CD8-positive, alpha-beta memory T cell (primary cell): ENCODE data around the gene TTC21A. TPM values are rescaled to one million over a fixed set of nuclear protein-coding genes. Genes with fewer than 3 reads are reported as not detected.

ENCODE experiments used
- CTCF ChIA-PET: fragments of 350-600 bp; sonication (Branson Sonifier 250); formaldehyde crosslinking; loops from one replicate; lab custom pipeline; 2021; ENCODE audit warnings: antibody characterized with exemption; lab: Charles Lee
- POLR2A ChIA-PET: fragments of 350-600 bp; sonication (Branson Sonifier 250); formaldehyde crosslinking; loops from one replicate; lab custom pipeline; 2021; ENCODE audit warnings: antibody characterized with exemption; lab: Charles Lee
- DNase-seq, 5 donors: peaks; one replicate each; pipeline versions ENCODE4 v3.0.0 to v3.0.0-alpha.2; 2020 to 2022; ENCODE audit warnings: mixed read lengths in 1 of 5
- H3K27ac ChIP-seq: one replicate; pipeline ENCODE4 v1.7.0; 2013; ENCODE audit warnings: low read depth, mild to moderate bottlenecking, low read length, moderate library complexity
- H3K27me3 ChIP-seq: 2 replicates; pipeline ENCODE4 v1.7.0; 2013; ENCODE audit warnings: low read length, mild to moderate bottlenecking; ENCODE audit not compliant: insufficient read depth, poor library complexity, severe bottlenecking
- H3K36me3 ChIP-seq: 2 replicates; pipeline ENCODE4 v1.7.0; 2013; ENCODE audit warnings: mild to moderate bottlenecking, low read length, moderate library complexity; ENCODE audit not compliant: insufficient read depth
- H3K4me1 ChIP-seq: 2 replicates; pipeline ENCODE4 v1.7.0; 2013; ENCODE audit warnings: mild to moderate bottlenecking, low read length, moderate library complexity; ENCODE audit not compliant: insufficient read depth
- H3K4me3 ChIP-seq: 2 replicates; pipeline ENCODE4 v1.7.0; 2013; ENCODE audit warnings: mild to moderate bottlenecking, low read length
- H3K9me3 ChIP-seq: 2 replicates; pipeline ENCODE4 v1.7.0; 2013; ENCODE audit warnings: mild to moderate bottlenecking, low read length
- H3K27ac Mint-ChIP-seq, 8 donors: one replicate each; pipeline ENCODE4 v1.8.0; 2020 to 2021; ENCODE audit warnings: mixed read lengths in 8 of 8, mild to moderate bottlenecking in 6 of 8, inconsistent platforms in 3 of 8, moderate library complexity in 3 of 8
- H3K27me3 Mint-ChIP-seq, 2 donors: one replicate each; pipeline ENCODE4 v1.8.0; 2020 to 2021; ENCODE audit warnings: mixed read lengths in 2 of 2, mild to moderate bottlenecking in 1 of 2, moderate library complexity in 1 of 2
- H3K36me3 Mint-ChIP-seq, 3 donors: one replicate each; pipeline ENCODE4 v1.8.0; 2020 to 2021; ENCODE audit warnings: mixed read lengths in 3 of 3, inconsistent platforms in 1 of 3, mild to moderate bottlenecking in 1 of 3
- H3K4me1 Mint-ChIP-seq, 3 donors: one replicate each; pipeline ENCODE4 v1.8.0; 2020 to 2021; ENCODE audit warnings: mixed read lengths in 3 of 3, inconsistent platforms in 1 of 3, mild to moderate bottlenecking in 1 of 3
- H3K4me3 Mint-ChIP-seq, 7 donors: one replicate each; pipeline ENCODE4 v1.8.0; 2020 to 2021; ENCODE audit warnings: mixed read lengths in 7 of 7, mild to moderate bottlenecking in 6 of 7, moderate library complexity in 4 of 7, inconsistent platforms in 2 of 7
- H3K9me3 Mint-ChIP-seq, 5 donors: one replicate each; pipeline ENCODE4 v1.8.0; 2020 to 2022; ENCODE audit warnings: mixed read lengths in 5 of 5, mild to moderate bottlenecking in 3 of 5, moderate library complexity in 2 of 5, inconsistent platforms in 1 of 5
- polyA plus RNA-seq: library from polyadenylated mRNA; unstranded; fragments of 300-500 nt; fragmentation: Illumina TruSeq; gene quantifications from one replicate; pipeline ENCODE4 v1.2.3, GENCODE V29; 2021
- total RNA-seq, 2 experiments: library from RNA; stranded (reverse); gene quantifications; one replicate each; pipeline ENCODE4 v1.2.3, GENCODE V29; 2021

The TTC21A gene
- total and polyA plus RNA-seq, 3 experiments from 2014 or later = 0.67 to 1.1 (median 0.80) TPM

GRCh38 chr3:39088889-39089288, 18.6 kb upstream of the TTC21A start:
- ChIA-PET CTCF (interaction anchor here (1.2 to 1.7 kb wide), 2 partner anchors 200 to 289 kb away, joined by 3 to 4 read pairs; no protein-coding TSS in a partner anchor), POLR2A (no interaction called here)
- Mint-ChIP-seq H3K27me3 (no peaks in the 10 kb centered on the region), H3K27ac (peak overlapping the region in 3 of 8 donors; percentile 40 to 82 (median 74)), H3K9me3 (no peaks in the 10 kb centered on the region), H3K4me3 (no peak overlapping the region), H3K4me1 (no peaks in the 10 kb centered on the region), H3K36me3 (peaks cover 7 to 93% (median 35%) of the 10 kb centered on the region in 3 donors)
- H3K4me1 ChIP-seq = no peaks in the 10 kb centered on the region
- no peaks in the 10 kb centered on the region for H3K27me3 ChIP-seq
- no peak overlapping the region for H3K4me3 ChIP-seq
- H3K9me3 ChIP-seq = no peaks in the 10 kb centered on the region
- peaks cover 42% of the 10 kb centered on the region for H3K36me3 ChIP-seq
- no peak for DNase-seq
- no peak overlapping the region for H3K27ac ChIP-seq

DNA sequence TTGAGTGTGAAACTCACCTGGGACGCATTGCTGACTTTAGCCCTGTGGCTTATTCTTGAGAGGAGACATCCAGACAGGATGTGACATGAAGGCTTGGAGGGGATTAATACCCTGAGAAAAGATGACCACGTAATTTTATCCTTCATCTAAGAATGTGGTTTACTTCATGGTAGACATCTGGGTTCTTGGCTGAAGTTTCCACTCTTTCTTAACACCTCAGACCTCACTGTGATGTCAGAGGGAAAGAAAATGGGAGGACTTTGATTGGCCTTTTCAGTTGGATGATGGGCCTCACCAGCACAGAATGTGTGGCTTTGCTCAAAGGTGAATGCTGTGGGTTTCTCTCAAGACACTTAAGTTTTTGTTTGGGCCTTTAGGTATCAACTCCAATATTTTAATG, 16.6 kb upstream of the TTC21A start:
- no peak for DNase-seq
- H3K4me1 ChIP-seq = no peaks in the 10 kb centered on the region
- H3K36me3 Mint-ChIP-seq = peaks cover 4 to 98% (median 43%) of the 10 kb centered on the region in 3 donors
- no peaks in the 10 kb centered on the region for H3K9me3 ChIP-seq
- H3K27ac ChIP-seq = no peak overlapping the region
- ChIA-PET CTCF (interaction anchor here (1.2 kb wide), 1 partner anchor 197 kb away, joined by 3 read pairs; no protein-coding TSS in a partner anchor), POLR2A (no interaction called here)
- no peaks in the 10 kb centered on the region for H3K27me3 Mint-ChIP-seq
- peak overlapping the region in 3 of 8 donors; percentile 17 to 23 (median 17) for H3K27ac Mint-ChIP-seq
- no peak overlapping the region for H3K4me3 ChIP-seq
- H3K9me3 Mint-ChIP-seq = no peaks in the 10 kb centered on the region
- H3K4me1 Mint-ChIP-seq = no peaks in the 10 kb centered on the region
- no peak overlapping the region for H3K4me3 Mint-ChIP-seq
- no peaks in the 10 kb centered on the region for H3K27me3 ChIP-seq
- H3K36me3 ChIP-seq = peaks cover 50% of the 10 kb centered on the region

DNA sequence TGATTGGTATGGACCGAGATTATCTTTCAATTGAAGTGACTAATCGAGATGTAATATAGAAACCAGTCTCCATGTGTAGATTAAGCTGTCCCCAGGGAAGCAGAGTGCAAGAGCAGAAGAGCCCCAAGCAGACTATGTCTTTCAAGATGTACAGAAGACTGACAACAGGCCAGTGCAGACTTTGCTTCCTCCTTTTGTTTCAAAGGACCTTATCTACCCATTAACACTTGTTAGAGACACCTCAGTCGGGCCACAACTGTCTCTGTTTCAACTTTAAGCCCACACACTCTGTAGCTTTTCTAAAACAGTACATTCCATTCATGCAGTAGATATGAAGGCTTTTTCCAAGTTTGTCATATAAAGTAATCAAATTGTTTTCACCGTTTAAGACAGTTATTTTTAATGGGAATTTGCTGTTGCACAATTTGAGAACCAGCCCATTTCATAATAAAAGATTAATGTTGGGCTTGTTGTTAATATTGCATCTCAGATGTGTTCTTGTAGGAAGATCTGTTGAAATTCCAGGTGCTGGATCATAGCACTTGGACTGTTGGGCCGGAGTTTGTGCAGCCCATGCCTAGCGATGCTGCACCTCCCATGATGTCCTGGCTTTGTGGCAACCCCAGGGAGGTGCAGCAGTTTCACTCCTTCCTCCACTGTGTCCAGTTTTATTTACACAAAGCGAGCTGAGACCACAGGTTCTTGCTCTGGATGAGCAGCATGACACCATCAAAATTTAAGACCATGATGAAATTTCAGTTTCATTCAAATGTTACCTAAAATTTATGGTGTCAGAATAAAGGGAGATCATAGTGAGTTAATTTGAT, 12.4 kb upstream of the TTC21A start:
- peaks cover 4 to 93% (median 28%) of the 10 kb centered on the region in 3 donors for H3K36me3 Mint-ChIP-seq
- Histone ChIP-seq H3K4me1 (no peaks in the 10 kb centered on the region), H3K36me3 (peaks cover 39% of the 10 kb centered on the region), H3K27ac (no peak overlapping the region), H3K9me3 (no peaks in the 10 kb centered on the region), H3K27me3 (no peaks in the 10 kb centered on the region), H3K4me3 (no peak overlapping the region)
- CTCF ChIA-PET = interaction anchor here (1.7 to 4.8 kb wide), 2 partner anchors 11 to 193 kb away, joined by 4 to 15 read pairs; no protein-coding TSS in a partner anchor
- H3K9me3 Mint-ChIP-seq = no peaks in the 10 kb centered on the region
- H3K4me1 Mint-ChIP-seq = no peaks in the 10 kb centered on the region
- no peaks in the 10 kb centered on the region for H3K27me3 Mint-ChIP-seq
- POLR2A ChIA-PET = no interaction called here
- DNase-seq = no peak
- peak overlapping the region in 3 of 8 donors; percentile 26 to 41 (median 40) for H3K27ac Mint-ChIP-seq
- H3K4me3 Mint-ChIP-seq = no peak overlapping the region

GRCh38 chr3:39095778-39096177, 11.7 kb upstream of the TTC21A start:
- DNase-seq = no peak
- H3K4me3 ChIP-seq = no peak overlapping the region
- H3K9me3 ChIP-seq = no peaks in the 10 kb centered on the region
- POLR2A ChIA-PET = no interaction called here
- H3K4me1 ChIP-seq = no peaks in the 10 kb centered on the region
- no peaks in the 10 kb centered on the region for H3K27me3 Mint-ChIP-seq
- no peaks in the 10 kb centered on the region for H3K4me1 Mint-ChIP-seq
- H3K27me3 ChIP-seq = no peaks in the 10 kb centered on the region
- H3K4me3 Mint-ChIP-seq = no peak overlapping the region
- no peaks in the 10 kb centered on the region for H3K9me3 Mint-ChIP-seq
- H3K27ac ChIP-seq = no peak overlapping the region
- H3K27ac Mint-ChIP-seq = peak overlapping the region in 2 of 8 donors; percentile 15 to 21
- peaks cover 4 to 88% (median 28%) of the 10 kb centered on the region in 3 donors for H3K36me3 Mint-ChIP-seq
- CTCF ChIA-PET = interaction anchor here (4.8 kb wide), 1 partner anchor 10 kb away, joined by 15 read pairs; no protein-coding TSS in a partner anchor
- peaks cover 32% of the 10 kb centered on the region for H3K36me3 ChIP-seq

DNA sequence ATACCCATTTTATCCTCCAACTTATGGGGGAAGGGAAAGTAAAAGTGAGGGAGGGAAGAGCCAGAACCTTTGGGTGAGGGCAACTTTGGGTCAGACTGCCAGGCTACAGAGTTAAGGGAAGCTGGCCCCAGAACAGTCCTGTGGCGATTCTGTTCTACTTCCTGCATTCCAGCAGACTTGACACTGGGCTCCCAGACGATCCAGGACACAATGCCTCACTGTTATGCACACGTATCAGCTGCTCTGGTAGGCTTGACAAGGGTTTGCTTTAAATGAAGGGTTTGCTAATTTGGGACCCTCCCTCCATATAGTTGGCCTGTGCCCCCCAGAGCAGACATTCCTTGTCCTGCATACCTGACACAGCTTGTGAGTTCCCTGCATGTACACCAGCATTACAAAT, 10.7 kb upstream of the TTC21A start:
- H3K9me3 Mint-ChIP-seq = no peaks in the 10 kb centered on the region
- Histone ChIP-seq H3K27ac (no peak overlapping the region), H3K4me3 (no peak overlapping the region), H3K27me3 (no peaks in the 10 kb centered on the region), H3K9me3 (no peaks in the 10 kb centered on the region), H3K4me1 (no peaks in the 10 kb centered on the region), H3K36me3 (peaks cover 28% of the 10 kb centered on the region)
- H3K4me3 Mint-ChIP-seq = no peak overlapping the region
- H3K36me3 Mint-ChIP-seq = peaks cover 0 to 79% (median 28%) of the 10 kb centered on the region in 3 donors
- DNase-seq = no peak
- ChIA-PET CTCF (interaction anchor here (1.1 to 4.8 kb wide), 3 partner anchors 9 to 194 kb away, joined by 3 to 15 read pairs (median 3); no protein-coding TSS in a partner anchor), POLR2A (no interaction called here)
- H3K4me1 Mint-ChIP-seq = peaks cover 3 to 8% (median 5%) of the 10 kb centered on the region in 3 donors
- H3K27ac Mint-ChIP-seq = peak overlapping the region in 2 of 8 donors; percentile 15 to 58
- H3K27me3 Mint-ChIP-seq = no peaks in the 10 kb centered on the region

DNA sequence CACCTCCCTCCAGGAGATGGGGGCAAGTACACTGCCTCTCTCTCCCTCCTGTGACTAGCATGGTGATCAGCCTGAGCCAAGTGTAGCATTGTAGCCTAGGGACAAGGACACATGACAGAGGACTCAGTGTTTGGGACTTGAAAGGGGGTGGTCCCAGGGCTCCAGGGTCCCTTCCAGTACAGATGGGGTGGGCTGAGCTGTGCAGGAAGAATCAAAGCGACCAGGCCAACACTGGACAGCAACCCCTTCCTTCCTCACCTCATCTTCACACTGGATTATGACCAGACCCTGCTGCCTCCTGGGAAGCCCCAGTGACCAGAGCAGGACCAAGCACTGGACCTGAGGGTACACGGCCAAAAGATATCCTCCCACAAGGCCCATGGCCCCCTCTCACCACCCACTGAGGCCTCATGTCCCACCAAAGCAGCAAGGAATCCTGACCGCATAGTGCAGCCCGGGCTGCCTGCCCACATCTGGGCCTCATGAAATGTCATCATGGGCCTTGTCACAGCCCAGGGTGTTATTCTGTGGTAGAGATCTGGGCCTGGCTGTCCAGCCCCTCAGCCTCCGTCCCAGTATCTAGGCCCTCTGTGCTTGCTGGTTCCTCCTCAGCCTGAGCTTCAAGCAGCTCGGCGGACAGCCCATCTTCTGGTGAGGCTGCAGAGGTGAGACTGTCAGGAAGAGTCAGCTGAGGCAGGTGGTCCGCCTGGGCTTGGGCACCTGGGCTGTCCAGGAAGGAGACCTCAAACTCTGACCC, 9.6 kb upstream of the TTC21A start:
- Histone ChIP-seq H3K9me3 (no peaks in the 10 kb centered on the region), H3K27ac (no peak overlapping the region), H3K4me1 (no peaks in the 10 kb centered on the region), H3K27me3 (no peaks in the 10 kb centered on the region), H3K36me3 (peaks cover 26% of the 10 kb centered on the region), H3K4me3 (no peak overlapping the region)
- Mint-ChIP-seq H3K27ac (peak overlapping the region in 4 of 8 donors; percentile 42 to 60 (median 57)), H3K36me3 (peaks cover 0 to 68% (median 22%) of the 10 kb centered on the region in 3 donors), H3K9me3 (no peaks in the 10 kb centered on the region), H3K4me3 (no peak overlapping the region), H3K4me1 (peaks cover 9 to 18% (median 10%) of the 10 kb centered on the region in 3 donors), H3K27me3 (no peaks in the 10 kb centered on the region)
- POLR2A ChIA-PET = no interaction called here
- no peak for DNase-seq
- CTCF ChIA-PET = interaction anchor here (1.1 to 4.8 kb wide), 3 partner anchors 8 to 193 kb away, joined by 3 to 15 read pairs (median 3); no protein-coding TSS in a partner anchor

- H3K36me3 ChIP-seq = peaks cover 24% of the 10 kb centered on the region
These were observed 8.9 kb upstream of the TTC21A start for GRCh38 chr3:39098473-39099000.

More at GRCh38 chr3:39098473-39099000, 8.9 kb upstream of the TTC21A start:
- H3K27me3 Mint-ChIP-seq = no peaks in the 10 kb centered on the region
- H3K4me1 Mint-ChIP-seq = peaks cover 15 to 25% (median 16%) of the 10 kb centered on the region in 3 donors
- DNase-seq = no peak
- Histone ChIP-seq H3K4me3 (no peak overlapping the region), H3K27me3 (no peaks in the 10 kb centered on the region), H3K4me1 (no peaks in the 10 kb centered on the region), H3K27ac (no peak overlapping the region), H3K9me3 (no peaks in the 10 kb centered on the region)
- POLR2A ChIA-PET = no interaction called here
- no peaks in the 10 kb centered on the region for H3K9me3 Mint-ChIP-seq
- H3K36me3 Mint-ChIP-seq = peaks cover 0 to 62% (median 21%) of the 10 kb centered on the region in 3 donors
- H3K4me3 Mint-ChIP-seq = no peak overlapping the region
- no peak overlapping the region for H3K27ac Mint-ChIP-seq
- CTCF ChIA-PET = interaction anchor here (3.3 kb wide), 1 partner anchor 193 kb away, joined by 13 read pairs; no protein-coding TSS in a partner anchor
